ENCODE measurements around the gene SPOCK1.

SPOCK1 gene

GRCh38 chr5:137462816-137463520, 36.2 kb downstream of the SPOCK1 start:
- DNase-seq (ENCODE audit: low read depth) = no peak
- TF ChIP-seq CTCF (IDR thresholded peaks at IDR 0.05; ENCODE audit: control insufficient read depth, extremely low read depth, insufficient read depth) = no peak
- no peak overlapping the region for H3K4me3 ChIP-seq (ENCODE audit: low read depth, low read length)

GRCh38 chr5:137462265-137462590, 36.9 kb downstream of the SPOCK1 start:
- no peak for DNase-seq (ENCODE audit: low read depth)
- no peak for TF ChIP-seq CTCF (IDR thresholded peaks at IDR 0.05; ENCODE audit: control insufficient read depth, extremely low read depth, insufficient read depth)

GRCh38 chr5:137461391-137462264, 37.5 kb downstream of the SPOCK1 start:
- no peak for TF ChIP-seq CTCF (IDR thresholded peaks at IDR 0.05; ENCODE audit: control insufficient read depth, extremely low read depth, insufficient read depth)
- no peak for DNase-seq (ENCODE audit: low read depth)
- no peak overlapping the region for H3K4me3 ChIP-seq (ENCODE audit: low read depth, low read length)

More at GRCh38 chr5:137462265-137462590, 36.9 kb downstream of the SPOCK1 start:
- H3K4me3 ChIP-seq (ENCODE audit: low read depth, low read length) = no peak overlapping the region

- no peak for DNase-seq (ENCODE audit: low read depth)
- no peak overlapping the region for H3K4me3 ChIP-seq (ENCODE audit: low read depth, low read length)
- TF ChIP-seq CTCF (IDR thresholded peaks at IDR 0.05; ENCODE audit: control insufficient read depth, extremely low read depth, insufficient read depth) = no peak
These were observed 44.5 kb downstream of the SPOCK1 start for GRCh38 chr5:137454671-137455070.

GRCh38 chr5:137453483-137454080, 45.5 kb downstream of the SPOCK1 start:
- peak; percentile 41 for DNase-seq (ENCODE audit: low read depth)
- TF ChIP-seq CTCF (IDR thresholded peaks at IDR 0.05; ENCODE audit: control insufficient read depth, extremely low read depth, insufficient read depth) = no peak
- H3K4me3 ChIP-seq (ENCODE audit: low read depth, low read length) = no peak overlapping the region

GRCh38 chr5:137450759-137451158, 48.4 kb downstream of the SPOCK1 start:
- no peak for DNase-seq (ENCODE audit: low read depth)
- H3K4me3 ChIP-seq (ENCODE audit: low read depth, low read length) = no peak overlapping the region
- no peak for TF ChIP-seq CTCF (IDR thresholded peaks at IDR 0.05; ENCODE audit: control insufficient read depth, extremely low read depth, insufficient read depth)
